Neural progenitor cell (in vitro differentiated cells): ENCODE measurements around the gene CREB3. TPM values are rescaled to one million over a fixed set of nuclear protein-coding genes. Genes with fewer than 3 reads are reported as not detected.

ENCODE experiments used
- DNase-seq: peaks from one replicate; pipeline ENCODE4 v3.0.0-alpha.2; 2016; ENCODE audit warnings: low spot score
- H2AFZ ChIP-seq: fragments of 200-600 bp; sonication (generic); replicated peaks from 2 replicates; pipeline ENCODE4 v1.6.1; 2016; ENCODE audit warnings: antibody characterized with exemption
- H3F3A ChIP-seq: fragments of 200-600 bp; sonication (generic); 2 replicates; pipeline ENCODE4 v1.6.1; 2016; ENCODE audit warnings: antibody characterized with exemption, low read depth
- H3K27ac ChIP-seq: fragments of 200-600 bp; sonication (generic); 2 replicates; pipeline ENCODE4 v1.5.1; 2016; ENCODE audit warnings: mild to moderate bottlenecking
- H3K27me3 ChIP-seq: fragments of 200-600 bp; sonication (generic); 2 replicates; pipeline ENCODE4 v1.6.1; 2016; ENCODE audit warnings: mild to moderate bottlenecking, moderate library complexity
- H3K36me3 ChIP-seq: fragments of 200-600 bp; sonication (generic); 2 replicates; pipeline ENCODE4 v1.5.1; 2016
- H3K4me1 ChIP-seq: fragments of 200-600 bp; sonication (generic); 2 replicates; pipeline ENCODE4 v1.6.1; 2016; ENCODE audit warnings: mixed run types
- H3K4me2 ChIP-seq: fragments of 200-600 bp; sonication (generic); 2 replicates; pipeline ENCODE4 v1.6.1; 2016
- H3K4me3 ChIP-seq: fragments of 200-600 bp; sonication (generic); 2 replicates; pipeline ENCODE4 v1.5.1; 2016
- H3K79me2 ChIP-seq: fragments of 200-600 bp; sonication (generic); 2 replicates; pipeline ENCODE4 v1.6.1; 2016; ENCODE audit warnings: low read depth
- H3K9ac ChIP-seq: fragments of 200-600 bp; sonication (generic); 2 replicates; pipeline ENCODE4 v1.6.1; 2016
- H3K9me3 ChIP-seq: fragments of 200-600 bp; sonication (generic); 2 replicates; pipeline ENCODE4 v1.5.1; 2016; ENCODE audit warnings: low read depth
- H4K20me1 ChIP-seq: fragments of 200-600 bp; sonication (generic); 2 replicates; pipeline ENCODE4 v1.6.1; 2016; ENCODE audit warnings: low read depth
- H3K27ac Mint-ChIP-seq: 3 replicates; pipeline ENCODE4 v1.8.0; 2021; ENCODE audit warnings: mixed read lengths
- H3K27me3 Mint-ChIP-seq: 2 replicates; pipeline ENCODE4 v1.8.0; 2022; ENCODE audit warnings: low read depth, mild to moderate bottlenecking, inconsistent platforms, moderate library complexity, mixed read lengths; ENCODE audit not compliant: insufficient read depth
- H3K36me3 Mint-ChIP-seq: 3 replicates; pipeline ENCODE4 v1.8.0; 2021; ENCODE audit warnings: mixed read lengths
- H3K4me1 Mint-ChIP-seq: 3 replicates; pipeline ENCODE4 v1.8.0; 2021; ENCODE audit warnings: mixed read lengths
- H3K4me3 Mint-ChIP-seq: 3 replicates; pipeline ENCODE4 v1.8.0; 2021; ENCODE audit warnings: mild to moderate bottlenecking, moderate library complexity, mixed read lengths
- H3K9me3 Mint-ChIP-seq: 3 replicates; pipeline ENCODE4 v1.8.0; 2020; ENCODE audit warnings: mixed read lengths
- CTCF ChIP-seq: fragments of 200-600 bp; sonication (generic); IDR thresholded peaks from 2 replicates; pipeline ENCODE4 v1.5.1; 2017; ENCODE audit warnings: antibody characterized with exemption, mild to moderate bottlenecking
- EZH2 ChIP-seq: fragments of 200-600 bp; sonication (generic); IDR thresholded peaks from 2 replicates; pipeline ENCODE4 v1.6.1; 2017; ENCODE audit warnings: antibody characterized with exemption, mild to moderate bottlenecking, moderate library complexity
- EZH2phosphoT487 ChIP-seq: fragments of 200-600 bp; sonication (generic); IDR thresholded peaks from 2 replicates; pipeline ENCODE4 v1.6.1; 2017; ENCODE audit warnings: antibody characterized with exemption
- total RNA-seq: library from RNA; depleted of rRNA; stranded (reverse); fragments of >200 nt; gene quantifications from 2 replicates; pipeline ENCODE4 v1.2.3, GENCODE V29; 2015; ENCODE audit warnings: low replicate concordance

The CREB3 gene
- total RNA-seq, 1 donor from 2014 or later: 27.9 TPM

- peaks cover 7% of the 10 kb centered on the region for H3K27me3 Mint-ChIP-seq
- H3K9me3 Mint-ChIP-seq: no peaks in the 10 kb centered on the region
- no peak overlapping the region for H2AFZ ChIP-seq
- H3K27ac ChIP-seq: no peak overlapping the region
- no peaks in the 10 kb centered on the region for H3K27me3 ChIP-seq
- no peak for DNase-seq
- H3K4me2 ChIP-seq: no peak overlapping the region
- H3K4me1 ChIP-seq: no peaks in the 10 kb centered on the region
- H3K9me3 ChIP-seq: no peaks in the 10 kb centered on the region
- no peaks in the 10 kb centered on the region for H3K36me3 ChIP-seq
- no peaks in the 10 kb centered on the region for H3K79me2 ChIP-seq
- no peaks in the 10 kb centered on the region for H3K4me1 Mint-ChIP-seq
- no peak for TF ChIP-seq EZH2
- TF ChIP-seq CTCF: no peak
- no peak for TF ChIP-seq EZH2phosphoT487
- no peaks in the 10 kb centered on the region for H4K20me1 ChIP-seq
- no peak overlapping the region for H3K4me3 Mint-ChIP-seq
- H3K36me3 Mint-ChIP-seq: peaks cover 51% of the 10 kb centered on the region
- no peak overlapping the region for H3K27ac Mint-ChIP-seq
- no peak overlapping the region for H3K9ac ChIP-seq
- H3K4me3 ChIP-seq: no peak overlapping the region
- no peaks in the 10 kb centered on the region for H3F3A ChIP-seq
Measured at GRCh38 chr9:35719546-35719945, 12.9 kb upstream of the CREB3 start.

GRCh38 chr9:35723426-35723825, 9.0 kb upstream of the CREB3 start:
- H3K4me2 ChIP-seq: no peak overlapping the region
- Mint-ChIP-seq H3K27ac (no peak overlapping the region), H3K27me3 (peaks cover 3% of the 10 kb centered on the region), H3K36me3 (peaks cover 33% of the 10 kb centered on the region), H3K9me3 (no peaks in the 10 kb centered on the region), H3K4me1 (peaks cover 3% of the 10 kb centered on the region), H3K4me3 (no peak overlapping the region)
- H3K4me3 ChIP-seq: no peak overlapping the region
- peaks cover 5% of the 10 kb centered on the region for H3F3A ChIP-seq
- no peaks in the 10 kb centered on the region for H3K9me3 ChIP-seq
- no peaks in the 10 kb centered on the region for H4K20me1 ChIP-seq
- TF ChIP-seq EZH2 (no peak), CTCF (no peak), EZH2phosphoT487 (no peak)
- no peak overlapping the region for H3K9ac ChIP-seq
- no peaks in the 10 kb centered on the region for H3K27me3 ChIP-seq
- H3K79me2 ChIP-seq: peaks cover 29% of the 10 kb centered on the region
- H2AFZ ChIP-seq: no peak overlapping the region
- H3K36me3 ChIP-seq: no peaks in the 10 kb centered on the region
- H3K4me1 ChIP-seq: peaks cover 21% of the 10 kb centered on the region
- DNase-seq: no peak
- H3K27ac ChIP-seq: no peak overlapping the region

- no peak for DNase-seq
- Mint-ChIP-seq H3K36me3 (peaks cover 33% of the 10 kb centered on the region), H3K9me3 (no peaks in the 10 kb centered on the region), H3K4me1 (peaks cover 3% of the 10 kb centered on the region), H3K4me3 (no peak overlapping the region), H3K27ac (no peak overlapping the region), H3K27me3 (peaks cover 2% of the 10 kb centered on the region)
- Histone ChIP-seq H3K4me3 (no peak overlapping the region), H3K4me2 (no peak overlapping the region), H3K9ac (no peak overlapping the region), H3K79me2 (peaks cover 34% of the 10 kb centered on the region), H3K4me1 (peaks cover 26% of the 10 kb centered on the region), H4K20me1 (no peaks in the 10 kb centered on the region), H3F3A (peaks cover 10% of the 10 kb centered on the region), H3K27me3 (no peaks in the 10 kb centered on the region), H3K36me3 (no peaks in the 10 kb centered on the region), H3K9me3 (no peaks in the 10 kb centered on the region), H2AFZ (no peak overlapping the region), H3K27ac (no peak overlapping the region)
- no peak for TF ChIP-seq CTCF
- TF ChIP-seq EZH2: no peak
- TF ChIP-seq EZH2phosphoT487: no peak
Measured at GRCh38 chr9:35723908-35724307, 8.6 kb upstream of the CREB3 start.
